Gastrocnemius medialis (tissue), 4 donors: ENCODE results near the gene GPR15LG. TPM values are rescaled to one million over a fixed set of nuclear protein-coding genes. Genes with fewer than 3 reads are reported as not detected.
"Not testable (repeated sequence)": the region's sequence is repeated elsewhere in the genome, so short reads cannot be mapped to it uniquely, and the experiment has no call there.

ENCODE experiments used
- ATAC-seq, 2 donors: fragments of 150-250 bp; one replicate each; pipeline ENCODE4 v1.9.1; 2016
- DNase-seq, 2 donors: peaks; one replicate each; pipeline ENCODE4 v3.0.0-alpha.2; 2019
- H3K27ac ChIP-seq, 4 donors: fragments of 200-600 bp; sonication (generic); 1 replicate in 1 of 4; 2 replicates in 3 of 4; pipeline ENCODE4 v1.5.1; 2016 to 2018; ENCODE audit warnings: mild to moderate bottlenecking in 2 of 4, moderate library complexity in 1 of 4
- H3K27me3 ChIP-seq, 3 donors: fragments of 200-600 bp; sonication (generic) in 2 of 3; 1 replicate in 1 of 3; 2 replicates in 2 of 3; pipeline versions ENCODE4 v1.5.1 to v1.6.0; 2016 to 2019; ENCODE audit warnings: mild to moderate bottlenecking in 1 of 3, moderate library complexity in 1 of 3
- H3K36me3 ChIP-seq, 2 donors: fragments of 200-600 bp; sonication (generic) in 1 of 2; one replicate each; pipeline ENCODE4 v1.5.1; 2017 to 2018
- H3K4me1 ChIP-seq, 2 donors: fragments of 200-600 bp; sonication (generic) in 1 of 2; one replicate each; pipeline ENCODE4 v1.5.1; 2016 to 2017; ENCODE audit warnings: mild to moderate bottlenecking in 2 of 2
- H3K4me3 ChIP-seq, 4 donors: fragments of 200-600 bp; sonication (generic) in 3 of 4; 1 replicate in 1 of 4; 2 replicates in 3 of 4; pipeline ENCODE4 v1.5.1; 2016 to 2019; ENCODE audit warnings: mild to moderate bottlenecking in 2 of 4
- H3K9me3 ChIP-seq, 3 donors: fragments of 200-600 bp; sonication (generic) in 2 of 3; 1 replicate in 1 of 3; 2 replicates in 2 of 3; pipeline ENCODE4 v1.5.1; 2016 to 2019
- CTCF ChIP-seq, 5 experiments: fragments of 450-650 bp in 3 of 5; fragments of 200-600 bp in 2 of 5; sonication (generic) in 2 of 5; IDR thresholded peaks in 4 of 5; conservative IDR thresholded peaks in 1 of 5; 1 replicate in 4 of 5; 2 replicates in 1 of 5; pipeline ENCODE4 v1.5.1; 2016 to 2019; ENCODE audit warnings: antibody characterized with exemption in 5 of 5, mild to moderate bottlenecking in 3 of 5, moderate library complexity in 3 of 5
- POLR2A ChIP-seq, 2 donors: fragments of 450-650 bp; IDR thresholded peaks; one replicate each; pipeline ENCODE4 v1.6.1; 2017; ENCODE audit warnings: antibody characterized with exemption in 2 of 2, mild to moderate bottlenecking in 2 of 2, moderate library complexity in 2 of 2
- in situ Hi-C, 4 donors: fragments of 200-750 bp; cut with MboI; loops; one replicate each; pipeline versions ENCODE4 v1.15.0 to v1.8.0; 2017; ENCODE audit warnings: low sequenced_read_pairs in 4 of 4
- intact Hi-C: fragments of 100-400 bp; cut with DNase I; formaldehyde crosslinking; loops from one replicate; pipeline ENCODE4 v1.15.1; 2023; ENCODE audit warnings: low total_unique reads
- total RNA-seq, 4 donors: library from RNA; depleted of rRNA; stranded (reverse); fragments of >200 nt; gene quantifications; one replicate each; pipeline versions ENCODE4 v1.1.0 to v1.2.3, GENCODE V29; 2016

Gene GPR15LG
- total RNA-seq, 4 donors from 2014 or later = 0.92 TPM; not detected in 3

GRCh38 chr10:84148006-84148597 is 25.5 kb upstream of the GPR15LG start:
- TF ChIP-seq CTCF (IDR thresholded peaks at IDR 0.05 in 4 of 5, conservative IDR thresholded peaks at IDR 0.05 in 1 of 5) = peak in 4 of 5 experiments; percentile 13 to 59 (median 24)
- in situ Hi-C loops = loop anchor here in 2 of 4 donors (10.0 to 25.0 kb wide), 2 partner anchors 187 to 189 kb away; partner anchors contain the start of gene CCSER2 (in 1 of the 2)
- H3K4me1 ChIP-seq, H3K9me3 ChIP-seq, ATAC-seq, H3K27ac ChIP-seq, DNase-seq, H3K4me3 ChIP-seq, H3K27me3 ChIP-seq, intact Hi-C loops: not testable (repeated sequence)
- peaks cover 3 to 100% of the 10 kb centered on the region in 2 donors for H3K36me3 ChIP-seq

GRCh38 chr10:84149854-84150253 is 23.7 kb upstream of the GPR15LG start:
- Histone ChIP-seq H3K4me1 (no peaks in the 10 kb centered on the region), H3K9me3 (no peaks in the 10 kb centered on the region), H3K36me3 (peaks cover 0 to 100% of the 10 kb centered on the region in 2 donors), H3K27me3 (no peaks in the 10 kb centered on the region), H3K27ac (no peak overlapping the region), H3K4me3 (no peak overlapping the region)
- no peak for DNase-seq
- TF ChIP-seq POLR2A (IDR thresholded peaks at IDR 0.05) (no peak), CTCF (IDR thresholded peaks at IDR 0.05 in 4 of 5, conservative IDR thresholded peaks at IDR 0.05 in 1 of 5) (no peak)
- no peak for ATAC-seq
- in situ Hi-C loops (loop anchor here in 2 of 4 donors (10.0 to 25.0 kb wide), 2 partner anchors 185 to 187 kb away; partner anchors contain the start of gene CCSER2 (in 1 of the 2)), intact Hi-C loops (no loop called here)

GRCh38 chr10:84152769-84153168 is 20.8 kb upstream of the GPR15LG start:
- no peak overlapping the region for H3K27ac ChIP-seq
- DNase-seq (no peak), ATAC-seq (no peak)
- intact Hi-C loops (no loop called here), in situ Hi-C loops (no loop called here)
- no peaks in the 10 kb centered on the region for H3K4me1 ChIP-seq
- H3K4me3 ChIP-seq = no peak overlapping the region
- no peaks in the 10 kb centered on the region for H3K9me3 ChIP-seq
- no peak for TF ChIP-seq POLR2A (IDR thresholded peaks at IDR 0.05)
- TF ChIP-seq CTCF (IDR thresholded peaks at IDR 0.05 in 4 of 5, conservative IDR thresholded peaks at IDR 0.05 in 1 of 5) = no peak
- no peaks in the 10 kb centered on the region for H3K27me3 ChIP-seq
- peaks cover 0 to 74% of the 10 kb centered on the region in 2 donors for H3K36me3 ChIP-seq

GRCh38 chr10:84155521-84155920 is 18.1 kb upstream of the GPR15LG start:
- intact Hi-C loops = no loop called here
- in situ Hi-C loops = no loop called here
- no peaks in the 10 kb centered on the region for H3K9me3 ChIP-seq
- no peaks in the 10 kb centered on the region for H3K4me1 ChIP-seq
- no peak overlapping the region for H3K4me3 ChIP-seq
- TF ChIP-seq POLR2A (IDR thresholded peaks at IDR 0.05) (no peak), CTCF (IDR thresholded peaks at IDR 0.05 in 4 of 5, conservative IDR thresholded peaks at IDR 0.05 in 1 of 5) (no peak)
- DNase-seq (no peak), ATAC-seq (no peak)
- no peaks in the 10 kb centered on the region for H3K27me3 ChIP-seq
- H3K27ac ChIP-seq = no peak overlapping the region
- H3K36me3 ChIP-seq = peaks cover 0 to 47% of the 10 kb centered on the region in 2 donors
